Measurements from ENCODE around the gene LEFTY1. TPM values are rescaled to one million over a fixed set of nuclear protein-coding genes. Genes with fewer than 3 reads are reported as not detected.
"Not testable (repeated sequence)": the region's sequence is repeated elsewhere in the genome, so short reads cannot be mapped to it uniquely, and the experiment has no call there.

LEFTY1 gene
- total RNA-seq, 1 donor from 2014 or later, result not detected

DNA sequence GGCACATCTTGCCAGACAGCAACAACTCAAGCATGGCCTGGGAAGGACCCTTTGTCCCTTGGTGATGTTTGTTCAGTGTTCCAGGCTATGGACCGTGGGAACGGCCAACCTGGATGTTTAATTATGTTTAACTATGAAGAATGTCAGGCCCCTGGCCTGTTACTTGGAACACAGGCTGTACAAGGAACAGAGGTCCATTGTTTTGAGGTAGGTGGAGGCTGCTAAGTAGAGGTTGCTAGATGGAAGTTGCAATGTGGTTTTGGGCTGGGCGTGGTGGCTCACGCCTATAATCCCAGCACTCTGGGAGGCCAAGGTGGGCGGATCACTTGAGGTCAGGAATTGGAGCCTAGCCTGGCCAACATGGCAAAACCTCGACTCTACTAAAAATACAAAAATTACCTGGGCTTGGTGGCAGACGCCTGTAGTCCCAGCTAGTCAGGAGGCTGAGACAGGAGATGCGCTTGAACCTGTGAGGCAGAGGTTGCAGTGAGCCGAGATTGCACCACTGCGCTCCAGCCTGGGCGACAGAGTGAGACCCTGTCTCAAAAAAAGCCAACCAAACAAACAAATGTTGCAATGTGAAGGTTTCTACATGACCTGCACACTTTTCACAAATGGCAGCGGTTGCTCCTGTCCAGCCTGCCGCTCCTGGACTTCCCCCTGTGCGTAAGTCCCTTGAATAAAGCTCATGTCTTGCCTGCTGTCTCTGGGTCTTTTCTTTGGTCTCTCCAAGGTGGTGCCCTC is 2.5 kb upstream of the LEFTY1 start:
- H3K4me3 Mint-ChIP-seq, result no peak overlapping the region
- intact Hi-C loops (cut with micrococcal nuclease), result no loop called here
- no peak overlapping the region for H3K27ac Mint-ChIP-seq
- peaks cover 3% of the 10 kb centered on the region for H3K27me3 Mint-ChIP-seq
- TF ChIP-seq, protein P1, sequence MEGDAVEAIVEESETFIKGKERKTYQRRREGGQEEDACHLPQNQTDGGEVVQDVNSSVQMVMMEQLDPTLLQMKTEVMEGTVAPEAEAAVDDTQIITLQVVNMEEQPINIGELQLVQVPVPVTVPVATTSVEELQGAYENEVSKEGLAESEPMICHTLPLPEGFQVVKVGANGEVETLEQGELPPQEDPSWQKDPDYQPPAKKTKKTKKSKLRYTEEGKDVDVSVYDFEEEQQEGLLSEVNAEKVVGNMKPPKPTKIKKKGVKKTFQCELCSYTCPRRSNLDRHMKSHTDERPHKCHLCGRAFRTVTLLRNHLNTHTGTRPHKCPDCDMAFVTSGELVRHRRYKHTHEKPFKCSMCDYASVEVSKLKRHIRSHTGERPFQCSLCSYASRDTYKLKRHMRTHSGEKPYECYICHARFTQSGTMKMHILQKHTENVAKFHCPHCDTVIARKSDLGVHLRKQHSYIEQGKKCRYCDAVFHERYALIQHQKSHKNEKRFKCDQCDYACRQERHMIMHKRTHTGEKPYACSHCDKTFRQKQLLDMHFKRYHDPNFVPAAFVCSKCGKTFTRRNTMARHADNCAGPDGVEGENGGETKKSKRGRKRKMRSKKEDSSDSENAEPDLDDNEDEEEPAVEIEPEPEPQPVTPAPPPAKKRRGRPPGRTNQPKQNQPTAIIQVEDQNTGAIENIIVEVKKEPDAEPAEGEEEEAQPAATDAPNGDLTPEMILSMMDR (IDR thresholded peaks at IDR 0.05), result no peak
- no peak for ATAC-seq (ENCODE audit: low read depth)
- H3K36me3 Mint-ChIP-seq (ENCODE audit: low read depth), result no peaks in the 10 kb centered on the region
- H3K4me1 Mint-ChIP-seq, result peaks cover 10% of the 10 kb centered on the region
- ChIA-PET CTCF (no interaction called here), POLR2A (interaction anchor here (0.6 to 7.5 kb wide), 3 partner anchors 9 to 22 kb away, joined by 3 to 93 read pairs (median 4); partner anchors contain the start of gene TMEM63A)
- H3K9me3 Mint-ChIP-seq, result no peaks in the 10 kb centered on the region
- DNase-seq, result no peak

DNA sequence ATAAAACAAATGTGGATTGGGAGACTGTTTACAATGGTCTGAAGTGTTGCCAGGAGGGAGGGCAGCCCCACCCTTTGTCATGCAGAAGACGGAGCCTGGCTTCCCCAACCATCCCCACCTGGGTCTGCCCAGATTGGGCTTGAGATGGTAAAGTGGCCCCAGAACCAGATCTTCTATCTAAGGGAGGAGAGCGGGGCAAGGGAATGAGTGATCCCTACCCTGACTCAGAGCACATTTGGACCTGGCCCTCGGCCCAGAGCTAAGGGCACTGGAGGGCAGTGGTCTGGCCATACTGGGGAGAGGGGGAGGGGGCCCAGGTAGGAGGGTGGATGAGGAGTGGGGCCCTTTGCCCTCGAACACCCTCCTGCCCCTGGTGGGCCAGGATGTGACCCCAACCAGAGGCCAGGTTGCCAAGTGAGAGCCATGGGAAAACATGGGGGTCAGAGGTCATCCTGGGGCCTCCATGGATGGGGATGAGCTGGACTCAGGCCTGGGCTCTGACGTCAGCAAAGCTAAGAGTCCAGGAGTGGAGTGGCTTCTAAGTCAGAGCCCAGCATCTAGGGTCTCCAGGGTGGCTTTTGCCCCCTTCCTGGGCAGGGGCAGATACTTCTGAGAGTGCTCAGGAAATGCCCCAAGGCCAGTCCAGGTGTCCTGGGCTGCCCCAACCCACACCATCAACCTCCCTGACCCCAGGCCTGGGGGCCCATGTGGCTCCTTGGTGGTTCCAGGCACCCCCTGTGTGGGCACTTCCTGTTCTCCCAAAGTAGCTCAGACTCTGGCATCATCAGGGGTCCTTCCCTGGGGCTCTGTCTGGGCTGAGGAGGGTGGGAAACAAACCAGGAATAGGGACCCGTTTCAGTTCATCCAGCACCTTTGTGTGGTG is 1.6 kb upstream of the LEFTY1 start:
- TF ChIP-seq, protein P1 (IDR thresholded peaks at IDR 0.05), result no peak
- intact Hi-C loops (cut with micrococcal nuclease), result no loop called here
- DNase-seq, result no peak
- Mint-ChIP-seq H3K4me3 (no peak overlapping the region), H3K27ac (no peak overlapping the region), H3K4me1 (peaks cover 3% of the 10 kb centered on the region), H3K9me3 (no peaks in the 10 kb centered on the region), H3K27me3 (peaks cover 3% of the 10 kb centered on the region), H3K36me3 (ENCODE audit: low read depth) (no peaks in the 10 kb centered on the region)
- ChIA-PET POLR2A (no interaction called here), CTCF (no interaction called here)
- ATAC-seq (ENCODE audit: low read depth), result no peak

DNA sequence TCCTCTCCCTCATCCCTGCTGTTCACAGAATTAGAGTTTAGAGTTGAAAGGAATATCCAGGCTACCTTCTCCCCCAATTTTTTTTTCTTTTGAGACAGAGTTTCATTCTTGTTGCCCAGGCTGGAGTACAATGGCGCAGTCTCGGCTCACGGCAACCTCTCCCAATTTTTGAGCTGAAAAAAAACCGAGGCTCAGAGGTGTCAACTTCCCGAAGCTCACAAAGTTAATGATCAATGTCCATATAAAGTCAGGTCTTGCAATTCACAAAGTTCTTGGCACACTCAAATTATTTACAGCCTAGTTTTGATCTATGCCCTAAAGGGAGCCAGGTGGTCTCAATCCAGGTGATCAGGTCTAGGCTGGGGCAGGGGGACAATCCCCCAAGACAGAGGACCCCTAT is 797 bp upstream of the LEFTY1 start:
- intact Hi-C loops (cut with micrococcal nuclease), result no loop called here
- TF ChIP-seq, protein P1 (IDR thresholded peaks at IDR 0.05), result no peak
- no peaks in the 10 kb centered on the region for H3K9me3 Mint-ChIP-seq
- H3K4me3 Mint-ChIP-seq, result no peak overlapping the region
- ChIA-PET POLR2A (no interaction called here), CTCF (no interaction called here)
- peaks cover 3% of the 10 kb centered on the region for H3K4me1 Mint-ChIP-seq
- no peak for DNase-seq
- no peaks in the 10 kb centered on the region for H3K36me3 Mint-ChIP-seq (ENCODE audit: low read depth)
- no peak overlapping the region for H3K27ac Mint-ChIP-seq
- no peak for ATAC-seq (ENCODE audit: low read depth)
- H3K27me3 Mint-ChIP-seq, result peaks cover 3% of the 10 kb centered on the region

DNA sequence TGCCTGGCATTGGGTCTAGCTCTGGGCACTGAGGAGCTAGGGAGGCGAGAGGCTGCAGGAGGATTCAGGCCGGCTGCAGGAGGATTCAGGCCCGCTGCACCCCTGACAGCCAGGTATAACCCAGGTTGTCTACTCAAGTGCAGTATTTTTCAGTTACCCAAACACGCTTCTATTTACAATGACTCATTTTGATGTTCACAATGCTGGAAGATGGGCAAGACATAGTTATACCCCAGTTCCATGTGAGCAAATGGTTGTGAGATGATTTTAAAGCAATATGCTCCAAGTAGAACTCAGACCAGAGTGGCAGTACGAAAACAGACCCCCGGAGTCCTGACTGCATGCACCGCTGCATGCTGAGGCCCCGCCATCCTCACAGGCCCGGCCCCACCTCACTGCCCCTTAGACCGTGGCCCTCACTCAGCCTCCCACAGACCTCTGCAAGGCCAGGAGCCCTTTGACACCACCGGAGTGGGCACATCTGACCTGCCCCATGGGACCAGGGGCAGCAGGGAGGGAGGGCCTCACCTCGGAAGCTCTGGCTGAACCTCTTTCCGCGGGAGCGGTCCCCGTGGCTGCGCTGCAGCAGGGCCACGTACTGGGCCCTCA is 553 bp downstream of the LEFTY1 start:
- ChIA-PET CTCF (no interaction called here), POLR2A (interaction anchor here (1.1 to 1.5 kb wide), 2 partner anchors 9 to 111 kb away, joined by 3 read pairs; partner anchors contain the start of gene SRP9)
- Mint-ChIP-seq H3K9me3 (no peaks in the 10 kb centered on the region), H3K27ac (no peak overlapping the region), H3K4me3 (no peak overlapping the region), H3K36me3 (ENCODE audit: low read depth) (no peaks in the 10 kb centered on the region), H3K4me1 (peaks cover 7% of the 10 kb centered on the region), H3K27me3 (peaks cover 3% of the 10 kb centered on the region)
- intact Hi-C loops (cut with micrococcal nuclease), result no loop called here
- TF ChIP-seq, protein P1 (IDR thresholded peaks at IDR 0.05), result no peak
- ATAC-seq (ENCODE audit: low read depth) (no peak), DNase-seq (no peak)

DNA sequence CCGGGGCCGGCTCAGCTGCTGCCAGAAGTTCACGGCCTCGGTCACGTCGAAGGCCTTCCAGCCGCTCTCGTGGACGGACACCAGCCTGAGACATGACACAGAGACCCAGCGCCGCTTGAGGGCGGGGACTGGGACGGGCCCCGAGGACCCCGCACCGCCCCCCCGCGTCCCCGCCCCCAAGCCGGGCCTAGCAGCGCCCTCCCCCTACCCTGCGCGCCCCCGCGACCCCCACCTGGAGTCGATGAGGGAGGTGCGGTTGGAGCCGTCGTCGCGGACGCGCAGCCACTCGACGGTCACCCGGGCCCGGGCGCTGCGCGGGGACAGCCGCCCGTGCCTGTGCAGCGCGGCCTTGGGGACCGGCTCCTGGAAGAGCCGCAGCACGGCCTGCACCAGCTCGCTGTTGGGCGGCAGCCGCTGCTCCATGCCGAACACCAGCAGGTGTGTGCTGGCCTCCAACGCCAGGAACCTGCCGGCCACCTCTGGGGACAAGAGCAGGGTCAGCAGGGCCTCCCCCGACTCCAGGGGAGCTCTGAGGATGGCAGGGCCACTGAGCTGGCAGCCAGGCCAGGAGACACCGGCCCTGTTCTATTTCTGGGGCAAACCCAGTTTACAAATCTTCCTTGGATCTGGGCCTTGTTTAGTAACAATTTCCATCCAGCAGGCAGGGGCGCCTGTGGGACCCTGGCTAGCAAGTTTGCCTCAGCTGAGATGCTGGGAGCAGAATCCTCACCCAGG is 1.2 kb downstream of the LEFTY1 start:
- CTCF ChIA-PET; H3K27ac Mint-ChIP-seq; H3K4me3 Mint-ChIP-seq; DNase-seq; H3K36me3 Mint-ChIP-seq (ENCODE audit: low read depth); intact Hi-C loops (cut with micrococcal nuclease); H3K27me3 Mint-ChIP-seq; ATAC-seq (ENCODE audit: low read depth); H3K9me3 Mint-ChIP-seq: not testable (repeated sequence)
- POLR2A ChIA-PET, result interaction anchor here (1.2 to 1.5 kb wide), 2 partner anchors 37 to 110 kb away, joined by 3 read pairs; partner anchors contain the start of gene SRP9
- peaks cover 10% of the 10 kb centered on the region for H3K4me1 Mint-ChIP-seq

All from activated B cell treated with CpG ODN at 0.5 μM for 24 hours (primary cell).